Activated naive CD8-positive, alpha-beta T cell treated with anti-CD3 and anti-CD28 coated beads, Interleukin-2, amount 10 ng/mL, durations not matched to agents 7 days and 5 days (primary cell): ENCODE measurements around the gene SAXO1. TPM values are rescaled to one million over a fixed set of nuclear protein-coding genes. Genes with fewer than 3 reads are reported as not detected.
"Not testable (repeated sequence)": the region's sequence is repeated elsewhere in the genome, so short reads cannot be mapped to it uniquely, and the experiment has no call there.

Experiments used
- ATAC-seq: fragments of 150-1000 bp; cut with Tn5 transposase; one replicate; pipeline ENCODE4 v1.10.0; 2021; ENCODE audit warnings: low read depth, moderate library complexity
- POLR2A ChIA-PET: fragments of 350-600 bp; sonication (Branson Sonifier 250); formaldehyde crosslinking; loops from one replicate; lab custom pipeline; 2021; ENCODE audit warnings: antibody characterized with exemption; lab: Charles Lee
- DNase-seq: peaks from one replicate; pipeline ENCODE4 v3.0.0; 2021
- H3K27ac Mint-ChIP-seq: one replicate; pipeline ENCODE4 v1.8.0; 2022; ENCODE audit warnings: mild to moderate bottlenecking, mixed read lengths
- H3K27me3 Mint-ChIP-seq: one replicate; pipeline ENCODE4 v1.8.0; 2022; ENCODE audit warnings: mild to moderate bottlenecking, moderate library complexity, mixed read lengths
- H3K36me3 Mint-ChIP-seq: one replicate; pipeline ENCODE4 v1.8.0; 2021; ENCODE audit warnings: mild to moderate bottlenecking, mixed read lengths
- H3K4me1 Mint-ChIP-seq: one replicate; pipeline ENCODE4 v1.8.0; 2021; ENCODE audit warnings: mixed read lengths
- H3K4me3 Mint-ChIP-seq: one replicate; pipeline ENCODE4 v1.8.0; 2022; ENCODE audit warnings: mild to moderate bottlenecking, moderate library complexity, mixed read lengths
- H3K9me3 Mint-ChIP-seq: one replicate; pipeline ENCODE4 v1.8.0; 2021; ENCODE audit warnings: mixed read lengths
- total RNA-seq, 2 experiments: library from RNA; stranded (reverse); gene quantifications; one replicate each; pipeline ENCODE4 v1.2.3, GENCODE V29; 2021

SAXO1 gene
- total RNA-seq, 2 experiments from 2014 or later: 0.42 to 0.43 TPM

- Mint-ChIP-seq H3K27me3 (peaks cover 2% of the 10 kb centered on the region), H3K36me3 (no peaks in the 10 kb centered on the region)
Observed at GRCh38 chr9:18972675-18973074, 60.3 kb downstream of the SAXO1 start.

GRCh38 chr9:18971909-18972308, 61.1 kb downstream of the SAXO1 start:
- Mint-ChIP-seq H3K9me3 (peaks cover 2% of the 10 kb centered on the region), H3K27me3 (peaks cover 2% of the 10 kb centered on the region), H3K4me3 (no peak overlapping the region), H3K27ac (no peak overlapping the region), H3K36me3 (no peaks in the 10 kb centered on the region), H3K4me1 (peaks cover 6% of the 10 kb centered on the region)
- no peak for DNase-seq
- ATAC-seq: no peak
- POLR2A ChIA-PET: no interaction called here

More at GRCh38 chr9:18972675-18973074, 60.3 kb downstream of the SAXO1 start:
- peaks cover 2% of the 10 kb centered on the region for H3K9me3 Mint-ChIP-seq
- peaks cover 9% of the 10 kb centered on the region for H3K4me1 Mint-ChIP-seq
- no peak for DNase-seq
- no peak overlapping the region for H3K27ac Mint-ChIP-seq
- H3K4me3 Mint-ChIP-seq: no peak overlapping the region
- POLR2A ChIA-PET: no interaction called here
- no peak for ATAC-seq

DNA sequence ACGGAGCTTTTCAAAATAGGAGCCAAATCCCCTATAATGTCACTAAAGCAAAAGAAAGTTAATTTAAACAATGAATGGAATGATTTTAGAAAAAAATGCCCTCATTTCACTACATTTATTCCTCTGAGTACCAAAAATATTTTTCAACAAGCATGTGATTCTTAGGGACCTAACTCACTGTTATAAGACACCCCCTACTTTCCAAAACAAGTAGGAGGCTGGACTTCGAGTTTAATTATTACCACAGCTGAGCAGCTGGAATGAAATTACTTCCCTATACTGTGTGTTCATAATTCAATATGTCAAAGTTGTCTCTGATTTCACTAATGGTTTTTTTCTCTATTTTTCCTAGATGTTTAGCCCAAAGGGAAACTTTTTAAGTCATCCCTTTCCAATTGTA, 61.6 kb downstream of the SAXO1 start:
- Mint-ChIP-seq H3K4me1 (peaks cover 2% of the 10 kb centered on the region), H3K9me3 (peaks cover 2% of the 10 kb centered on the region), H3K27me3 (peaks cover 3% of the 10 kb centered on the region), H3K27ac (no peak overlapping the region), H3K4me3 (no peak overlapping the region), H3K36me3 (no peaks in the 10 kb centered on the region)
- DNase-seq: no peak
- POLR2A ChIA-PET: no interaction called here
- no peak for ATAC-seq

DNA sequence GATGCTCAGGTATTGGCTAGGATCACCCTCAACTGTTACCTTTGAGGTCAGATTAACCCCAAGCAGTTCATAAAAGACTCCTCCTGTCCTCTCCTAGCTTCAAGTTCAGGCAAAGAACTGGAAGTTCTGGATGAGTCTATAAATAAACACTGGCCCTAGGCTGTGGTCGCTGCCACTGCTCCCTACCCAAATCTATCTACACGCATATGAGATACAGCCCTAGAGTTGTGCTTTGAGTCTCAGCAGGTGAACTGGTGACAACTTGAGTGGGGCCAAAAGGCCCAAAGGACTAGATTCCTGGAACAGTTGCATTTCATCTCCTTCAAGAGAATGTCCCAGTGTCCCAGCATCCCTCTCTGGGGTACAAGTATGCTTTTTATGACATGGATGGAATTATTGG, 62.6 kb downstream of the SAXO1 start:
- H3K9me3 Mint-ChIP-seq: peaks cover 2% of the 10 kb centered on the region
- H3K36me3 Mint-ChIP-seq: no peaks in the 10 kb centered on the region
- ATAC-seq: no peak
- DNase-seq: no peak
- POLR2A ChIA-PET: no interaction called here
- peaks cover 8% of the 10 kb centered on the region for H3K27me3 Mint-ChIP-seq
- no peak overlapping the region for H3K27ac Mint-ChIP-seq
- H3K4me3 Mint-ChIP-seq: no peak overlapping the region
- no peaks in the 10 kb centered on the region for H3K4me1 Mint-ChIP-seq

DNA sequence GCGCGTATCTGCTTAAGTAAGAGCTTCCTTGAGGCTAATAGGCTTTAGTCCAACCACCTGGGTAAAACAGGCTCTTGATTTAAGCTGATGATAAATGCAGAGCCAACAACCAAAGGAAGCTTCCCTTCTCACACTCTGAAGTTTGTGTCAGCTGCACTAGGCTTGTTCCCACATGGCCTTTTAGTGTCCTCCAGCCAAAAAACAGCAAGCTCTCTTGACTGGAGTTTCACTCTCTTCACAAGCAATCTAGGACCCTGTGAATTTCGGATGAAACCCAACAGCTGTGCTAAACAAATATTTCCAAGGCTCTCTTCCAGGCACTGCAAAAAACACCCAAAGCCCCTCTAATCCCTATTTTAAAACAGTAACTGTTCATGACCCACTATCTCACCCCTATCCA, 63.9 kb downstream of the SAXO1 start:
- Mint-ChIP-seq H3K27me3 (peaks cover 8% of the 10 kb centered on the region), H3K4me1 (no peaks in the 10 kb centered on the region), H3K9me3 (peaks cover 2% of the 10 kb centered on the region), H3K36me3 (no peaks in the 10 kb centered on the region), H3K27ac (no peak overlapping the region), H3K4me3 (no peak overlapping the region)
- POLR2A ChIA-PET: no interaction called here
- DNase-seq (no peak), ATAC-seq (no peak)

DNA sequence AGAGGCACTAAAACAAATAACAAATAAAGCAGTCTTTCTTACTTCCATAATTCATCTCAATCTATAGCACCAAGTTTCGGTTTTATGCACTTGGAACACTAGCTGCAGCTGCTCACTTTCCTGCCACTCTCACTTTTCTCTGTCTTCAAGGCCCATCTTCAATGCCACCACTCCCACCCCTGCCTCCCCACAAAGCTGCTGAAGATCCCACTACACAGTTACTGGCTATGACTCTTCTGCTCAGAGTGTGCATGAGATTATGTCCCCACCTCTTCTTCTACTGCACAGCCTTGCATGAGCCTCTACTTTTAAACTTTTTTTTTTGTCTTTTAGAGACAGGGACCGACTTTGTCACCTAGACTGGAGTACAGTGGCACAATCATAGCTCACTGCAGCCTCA, 77.4 kb downstream of the SAXO1 start:
- ATAC-seq (no peak), DNase-seq (no peak)
- Mint-ChIP-seq H3K36me3 (no peaks in the 10 kb centered on the region), H3K4me1 (peaks cover 2% of the 10 kb centered on the region), H3K9me3 (no peaks in the 10 kb centered on the region), H3K27me3 (peaks cover 2% of the 10 kb centered on the region), H3K27ac (no peak overlapping the region), H3K4me3 (no peak overlapping the region)
- POLR2A ChIA-PET: no interaction called here

- DNase-seq: no peak
- Mint-ChIP-seq H3K36me3 (no peaks in the 10 kb centered on the region), H3K4me3 (no peak overlapping the region), H3K9me3 (no peaks in the 10 kb centered on the region), H3K27me3 (no peaks in the 10 kb centered on the region), H3K27ac (no peak overlapping the region), H3K4me1 (peaks cover 2% of the 10 kb centered on the region)
- no peak for ATAC-seq
- POLR2A ChIA-PET: no interaction called here
Observed at GRCh38 chr9:18951936-18952335, 81.1 kb downstream of the SAXO1 start.

GRCh38 chr9:18947892-18948339, 85.1 kb downstream of the SAXO1 start:
- Mint-ChIP-seq H3K4me1 (no peaks in the 10 kb centered on the region), H3K4me3 (no peak overlapping the region), H3K36me3 (no peaks in the 10 kb centered on the region), H3K9me3 (no peaks in the 10 kb centered on the region), H3K27ac (no peak overlapping the region), H3K27me3 (peaks cover 2% of the 10 kb centered on the region)
- no peak for DNase-seq
- ATAC-seq: no peak
- POLR2A ChIA-PET: no interaction called here

DNA sequence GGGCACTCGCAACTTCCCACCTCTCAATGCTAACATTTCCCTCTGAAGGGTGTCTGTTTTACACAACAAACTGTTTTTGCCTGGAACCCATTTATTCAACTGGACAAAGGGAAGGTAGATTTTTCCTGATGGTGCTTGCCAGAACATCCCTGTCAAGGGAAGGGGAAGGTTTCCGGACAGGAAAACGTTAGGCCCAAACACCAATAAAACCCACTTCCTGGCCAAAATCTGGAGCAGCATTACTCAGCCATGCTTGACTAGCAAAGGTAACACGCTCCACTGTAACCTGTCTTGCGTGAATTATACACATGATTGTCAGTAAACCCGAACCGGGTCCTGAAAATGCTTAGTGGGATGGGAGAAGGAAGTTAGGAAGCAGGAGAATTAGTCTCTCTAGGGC, 90.2 kb downstream of the SAXO1 start:
- POLR2A ChIA-PET: no interaction called here
- no peak overlapping the region for H3K4me3 Mint-ChIP-seq
- H3K4me1 Mint-ChIP-seq: no peaks in the 10 kb centered on the region
- H3K27me3 Mint-ChIP-seq: peaks cover 2% of the 10 kb centered on the region
- no peak overlapping the region for H3K27ac Mint-ChIP-seq
- no peaks in the 10 kb centered on the region for H3K36me3 Mint-ChIP-seq
- H3K9me3 Mint-ChIP-seq: no peaks in the 10 kb centered on the region
- ATAC-seq (no peak), DNase-seq (no peak)

- H3K4me3 Mint-ChIP-seq: no peak overlapping the region
- DNase-seq (no peak), ATAC-seq (no peak)
- no peaks in the 10 kb centered on the region for H3K9me3 Mint-ChIP-seq
- POLR2A ChIA-PET: no interaction called here
- H3K27ac Mint-ChIP-seq: no peak overlapping the region
- no peaks in the 10 kb centered on the region for H3K4me1 Mint-ChIP-seq
- H3K27me3 Mint-ChIP-seq: peaks cover 2% of the 10 kb centered on the region
- no peaks in the 10 kb centered on the region for H3K36me3 Mint-ChIP-seq
Observed at GRCh38 chr9:18941060-18941740, 91.8 kb downstream of the SAXO1 start.

DNA sequence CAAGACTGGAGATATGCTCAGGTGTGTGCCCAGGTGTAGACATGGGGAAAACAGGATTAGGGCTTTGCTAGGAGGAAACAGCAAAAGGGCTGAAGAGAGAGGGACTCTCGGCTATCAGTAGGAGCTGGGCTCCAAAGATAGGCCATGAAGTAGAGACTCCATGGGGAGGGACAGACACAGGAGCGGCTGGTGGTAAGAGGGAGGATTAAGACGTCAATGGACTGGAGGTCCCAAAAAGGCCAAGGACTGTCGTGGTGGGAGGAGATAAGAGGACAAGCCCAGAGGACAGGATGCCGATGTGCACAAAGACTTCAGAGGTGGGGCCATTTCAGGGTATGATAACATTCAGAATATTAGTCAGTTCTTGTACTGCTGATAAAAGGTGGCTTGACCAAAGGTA, 93.1 kb downstream of the SAXO1 start:
- no peak for DNase-seq
- Mint-ChIP-seq H3K4me1 (no peaks in the 10 kb centered on the region), H3K9me3 (no peaks in the 10 kb centered on the region), H3K27ac (no peak overlapping the region), H3K4me3 (no peak overlapping the region), H3K27me3 (no peaks in the 10 kb centered on the region), H3K36me3 (no peaks in the 10 kb centered on the region)
- POLR2A ChIA-PET: no interaction called here
- no peak for ATAC-seq

DNA sequence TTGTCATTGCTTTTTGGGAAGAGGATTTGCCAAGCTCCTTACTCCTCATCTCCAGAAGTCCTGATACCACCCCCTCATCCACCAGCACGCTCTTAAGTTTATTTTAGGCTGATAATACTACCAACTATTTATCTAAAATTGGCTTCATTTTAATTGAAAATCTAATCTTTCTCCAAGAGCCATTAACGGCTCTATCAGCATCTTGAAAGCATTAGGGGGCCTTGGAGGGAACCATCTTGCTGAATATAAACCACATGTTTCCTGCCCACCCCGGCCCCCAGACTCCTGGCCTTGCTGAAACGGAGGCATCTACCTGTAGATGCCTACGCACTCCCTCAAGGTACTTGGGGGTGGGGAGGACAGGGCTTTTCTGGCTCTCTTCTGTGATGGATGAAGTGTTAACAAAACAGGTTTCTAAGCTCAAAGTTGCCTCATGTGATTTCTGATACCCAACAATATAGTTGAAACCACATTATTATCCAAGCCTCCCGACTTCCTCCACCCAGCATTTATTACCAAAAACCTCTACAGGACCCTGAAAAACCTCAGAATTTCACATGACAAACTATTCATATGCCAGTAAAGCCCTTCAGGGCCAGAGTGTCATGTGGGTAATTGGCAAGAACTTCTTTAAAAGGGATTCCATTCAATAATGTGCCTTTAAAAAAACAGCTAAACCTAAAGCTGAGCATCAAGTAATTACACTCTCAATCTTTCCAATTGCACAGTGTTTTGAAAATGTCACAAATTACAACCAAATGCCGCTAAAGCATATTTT, 96.7 kb downstream of the SAXO1 start:
- no peaks in the 10 kb centered on the region for H3K4me1 Mint-ChIP-seq
- no peak for DNase-seq

GRCh38 chr9:18935541-18935940, 97.5 kb downstream of the SAXO1 start:
- no peaks in the 10 kb centered on the region for H3K4me1 Mint-ChIP-seq
- POLR2A ChIA-PET: no interaction called here
- H3K9me3 Mint-ChIP-seq: no peaks in the 10 kb centered on the region
- ATAC-seq (no peak), DNase-seq (no peak)
- no peaks in the 10 kb centered on the region for H3K27me3 Mint-ChIP-seq
- H3K27ac Mint-ChIP-seq: no peak overlapping the region
- no peaks in the 10 kb centered on the region for H3K36me3 Mint-ChIP-seq
- no peak overlapping the region for H3K4me3 Mint-ChIP-seq

More for the DNA sequence above, 96.7 kb downstream of the SAXO1 start:
- Mint-ChIP-seq H3K9me3 (no peaks in the 10 kb centered on the region), H3K4me3 (no peak overlapping the region), H3K27ac (no peak overlapping the region), H3K36me3 (no peaks in the 10 kb centered on the region), H3K27me3 (no peaks in the 10 kb centered on the region)
- POLR2A ChIA-PET: no interaction called here
- no peak for ATAC-seq

- ATAC-seq, DNase-seq, H3K4me3 Mint-ChIP-seq, POLR2A ChIA-PET, H3K36me3 Mint-ChIP-seq, H3K4me1 Mint-ChIP-seq, H3K9me3 Mint-ChIP-seq, H3K27me3 Mint-ChIP-seq, H3K27ac Mint-ChIP-seq: not testable (repeated sequence)
Observed at GRCh38 chr9:18930611-18931010, 102.4 kb downstream of the SAXO1 start.
